ENCODE results near the gene ACTR2. TPM values are rescaled to one million over a fixed set of nuclear protein-coding genes. Genes with fewer than 3 reads are reported as not detected.

The ACTR2 gene
- total and polyA plus RNA-seq, 9 of the 15 experiments (the other 6 are each of a cell fraction or from before 2014, with no cell fraction given) = 47.3 to 239 (median 108) TPM

DNA sequence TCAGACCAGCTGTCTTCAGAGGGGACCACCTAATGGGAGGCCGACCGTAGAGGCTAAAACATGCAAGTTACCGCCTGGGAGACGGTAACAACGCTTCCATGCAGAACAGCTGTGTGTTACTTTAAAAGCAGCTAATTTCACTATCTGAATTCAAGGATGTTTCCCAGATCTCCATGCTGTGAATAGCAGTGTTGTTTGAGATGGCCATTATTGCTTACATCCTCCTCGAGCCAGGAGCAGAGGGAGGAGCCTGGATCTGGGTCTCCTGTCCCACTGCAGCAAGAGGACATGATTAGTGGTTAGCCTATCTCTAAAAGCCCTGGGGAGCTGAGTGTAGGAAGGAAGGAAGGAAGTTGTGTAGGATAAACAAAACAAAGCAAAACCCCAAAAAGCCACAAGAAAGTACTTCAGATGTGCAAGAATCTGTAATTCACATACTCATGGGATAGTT, 50.9 kb downstream of the ACTR2 start (continued):
- TF ChIP-seq, protein P1, sequence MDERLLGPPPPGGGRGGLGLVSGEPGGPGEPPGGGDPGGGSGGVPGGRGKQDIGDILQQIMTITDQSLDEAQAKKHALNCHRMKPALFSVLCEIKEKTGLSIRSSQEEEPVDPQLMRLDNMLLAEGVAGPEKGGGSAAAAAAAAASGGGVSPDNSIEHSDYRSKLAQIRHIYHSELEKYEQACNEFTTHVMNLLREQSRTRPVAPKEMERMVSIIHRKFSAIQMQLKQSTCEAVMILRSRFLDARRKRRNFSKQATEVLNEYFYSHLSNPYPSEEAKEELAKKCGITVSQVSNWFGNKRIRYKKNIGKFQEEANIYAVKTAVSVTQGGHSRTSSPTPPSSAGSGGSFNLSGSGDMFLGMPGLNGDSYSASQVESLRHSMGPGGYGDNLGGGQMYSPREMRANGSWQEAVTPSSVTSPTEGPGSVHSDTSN (CRISPR knock-in tag; IDR thresholded peaks at IDR 0.05; ENCODE audit: low read depth) = no peak
- TF ChIP-seq, protein P1 (tag; conservative IDR thresholded peaks at IDR 0.05; ENCODE audit: low read depth) = no peak; the same call in 1 of the 2 replicates
- TF ChIP-seq HDAC8 (tag; IDR thresholded peaks at IDR 0.05) = no peak
- TF ChIP-seq, protein P2, sequence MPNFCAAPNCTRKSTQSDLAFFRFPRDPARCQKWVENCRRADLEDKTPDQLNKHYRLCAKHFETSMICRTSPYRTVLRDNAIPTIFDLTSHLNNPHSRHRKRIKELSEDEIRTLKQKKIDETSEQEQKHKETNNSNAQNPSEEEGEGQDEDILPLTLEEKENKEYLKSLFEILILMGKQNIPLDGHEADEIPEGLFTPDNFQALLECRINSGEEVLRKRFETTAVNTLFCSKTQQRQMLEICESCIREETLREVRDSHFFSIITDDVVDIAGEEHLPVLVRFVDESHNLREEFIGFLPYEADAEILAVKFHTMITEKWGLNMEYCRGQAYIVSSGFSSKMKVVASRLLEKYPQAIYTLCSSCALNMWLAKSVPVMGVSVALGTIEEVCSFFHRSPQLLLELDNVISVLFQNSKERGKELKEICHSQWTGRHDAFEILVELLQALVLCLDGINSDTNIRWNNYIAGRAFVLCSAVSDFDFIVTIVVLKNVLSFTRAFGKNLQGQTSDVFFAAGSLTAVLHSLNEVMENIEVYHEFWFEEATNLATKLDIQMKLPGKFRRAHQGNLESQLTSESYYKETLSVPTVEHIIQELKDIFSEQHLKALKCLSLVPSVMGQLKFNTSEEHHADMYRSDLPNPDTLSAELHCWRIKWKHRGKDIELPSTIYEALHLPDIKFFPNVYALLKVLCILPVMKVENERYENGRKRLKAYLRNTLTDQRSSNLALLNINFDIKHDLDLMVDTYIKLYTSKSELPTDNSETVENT (CRISPR knock-in tag; IDR thresholded peaks at IDR 0.05) = no peak
- no peak for TF ChIP-seq NFIC (IDR thresholded peaks at IDR 0.05)
- no peak for TF ChIP-seq ZFP30 (CRISPR knock-in tag; IDR thresholded peaks at IDR 0.05; ENCODE audit: borderline replicate concordance)
- no peak for TF ChIP-seq ZNF212 (CRISPR knock-in tag; IDR thresholded peaks at IDR 0.05)
- no peak for TF ChIP-seq HIVEP1 (CRISPR knock-in tag; IDR thresholded peaks at IDR 0.05)
- TF ChIP-seq, protein P3, sequence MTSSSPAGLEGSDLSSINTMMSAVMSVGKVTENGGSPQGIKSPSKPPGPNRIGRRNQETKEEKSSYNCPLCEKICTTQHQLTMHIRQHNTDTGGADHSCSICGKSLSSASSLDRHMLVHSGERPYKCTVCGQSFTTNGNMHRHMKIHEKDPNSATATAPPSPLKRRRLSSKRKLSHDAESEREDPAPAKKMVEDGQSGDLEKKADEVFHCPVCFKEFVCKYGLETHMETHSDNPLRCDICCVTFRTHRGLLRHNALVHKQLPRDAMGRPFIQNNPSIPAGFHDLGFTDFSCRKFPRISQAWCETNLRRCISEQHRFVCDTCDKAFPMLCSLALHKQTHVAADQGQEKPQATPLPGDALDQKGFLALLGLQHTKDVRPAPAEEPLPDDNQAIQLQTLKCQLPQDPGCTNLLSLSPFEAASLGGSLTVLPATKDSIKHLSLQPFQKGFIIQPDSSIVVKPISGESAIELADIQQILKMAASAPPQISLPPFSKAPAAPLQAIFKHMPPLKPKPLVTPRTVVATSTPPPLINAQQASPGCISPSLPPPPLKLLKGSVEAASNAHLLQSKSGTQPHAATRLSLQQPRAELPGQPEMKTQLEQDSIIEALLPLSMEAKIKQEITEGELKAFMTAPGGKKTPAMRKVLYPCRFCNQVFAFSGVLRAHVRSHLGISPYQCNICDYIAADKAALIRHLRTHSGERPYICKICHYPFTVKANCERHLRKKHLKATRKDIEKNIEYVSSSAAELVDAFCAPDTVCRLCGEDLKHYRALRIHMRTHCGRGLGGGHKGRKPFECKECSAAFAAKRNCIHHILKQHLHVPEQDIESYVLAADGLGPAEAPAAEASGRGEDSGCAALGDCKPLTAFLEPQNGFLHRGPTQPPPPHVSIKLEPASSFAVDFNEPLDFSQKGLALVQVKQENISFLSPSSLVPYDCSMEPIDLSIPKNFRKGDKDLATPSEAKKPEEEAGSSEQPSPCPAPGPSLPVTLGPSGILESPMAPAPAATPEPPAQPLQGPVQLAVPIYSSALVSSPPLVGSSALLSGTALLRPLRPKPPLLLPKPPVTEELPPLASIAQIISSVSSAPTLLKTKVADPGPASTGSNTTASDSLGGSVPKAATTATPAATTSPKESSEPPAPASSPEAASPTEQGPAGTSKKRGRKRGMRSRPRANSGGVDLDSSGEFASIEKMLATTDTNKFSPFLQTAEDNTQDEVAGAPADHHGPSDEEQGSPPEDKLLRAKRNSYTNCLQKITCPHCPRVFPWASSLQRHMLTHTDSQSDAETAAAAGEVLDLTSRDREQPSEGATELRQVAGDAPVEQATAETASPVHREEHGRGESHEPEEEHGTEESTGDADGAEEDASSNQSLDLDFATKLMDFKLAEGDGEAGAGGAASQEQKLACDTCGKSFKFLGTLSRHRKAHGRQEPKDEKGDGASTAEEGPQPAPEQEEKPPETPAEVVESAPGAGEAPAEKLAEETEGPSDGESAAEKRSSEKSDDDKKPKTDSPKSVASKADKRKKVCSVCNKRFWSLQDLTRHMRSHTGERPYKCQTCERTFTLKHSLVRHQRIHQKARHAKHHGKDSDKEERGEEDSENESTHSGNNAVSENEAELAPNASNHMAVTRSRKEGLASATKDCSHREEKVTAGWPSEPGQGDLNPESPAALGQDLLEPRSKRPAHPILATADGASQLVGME (CRISPR knock-in tag; IDR thresholded peaks at IDR 0.05) = no peak
- TF ChIP-seq ARNT (IDR thresholded peaks at IDR 0.05) = no peak
- TF ChIP-seq, protein P4, sequence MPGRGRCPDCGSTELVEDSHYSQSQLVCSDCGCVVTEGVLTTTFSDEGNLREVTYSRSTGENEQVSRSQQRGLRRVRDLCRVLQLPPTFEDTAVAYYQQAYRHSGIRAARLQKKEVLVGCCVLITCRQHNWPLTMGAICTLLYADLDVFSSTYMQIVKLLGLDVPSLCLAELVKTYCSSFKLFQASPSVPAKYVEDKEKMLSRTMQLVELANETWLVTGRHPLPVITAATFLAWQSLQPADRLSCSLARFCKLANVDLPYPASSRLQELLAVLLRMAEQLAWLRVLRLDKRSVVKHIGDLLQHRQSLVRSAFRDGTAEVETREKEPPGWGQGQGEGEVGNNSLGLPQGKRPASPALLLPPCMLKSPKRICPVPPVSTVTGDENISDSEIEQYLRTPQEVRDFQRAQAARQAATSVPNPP (IDR thresholded peaks at IDR 0.05; ENCODE audit: borderline replicate concordance, insufficient read depth, insufficient read length) = no peak
- no peak for TF ChIP-seq RBM34 (IDR thresholded peaks at IDR 0.05; ENCODE audit: borderline replicate concordance, insufficient read depth, low read length)
- TF ChIP-seq MXI1 (IDR thresholded peaks at IDR 0.05; ENCODE audit: low read depth, low read length) = no peak
- TF ChIP-seq NELFE (IDR thresholded peaks at IDR 0.05; ENCODE audit: insufficient read depth, insufficient read length) = no peak

All from K562 (cell line).